ENCODE results near the gene FOXQ1. TPM values are rescaled to one million over a fixed set of nuclear protein-coding genes. Genes with fewer than 3 reads are reported as not detected.

FOXQ1 gene
- total and polyA plus RNA-seq, 2 of the 13 experiments (the other 11 are each of a cell fraction or from before 2014, with no cell fraction given): 35.2 to 39.8 TPM

GRCh38 chr6:1263039-1263849 lies 48.7 kb upstream of the FOXQ1 start (continued):
- TF ChIP-seq ZSCAN31 (CRISPR knock-in tag; IDR thresholded peaks at IDR 0.05; ENCODE audit: low read depth): 0 out of 2 replicates have a peak, but pooled peaks have one; percentile 12
- TF ChIP-seq FOXP4 (CRISPR knock-in tag; IDR thresholded peaks at IDR 0.05): peak; percentile 35; the same call in 1 of the 2 replicates
- no peak; the same call in 1 of the 2 replicates for TF ChIP-seq NR1H2 (CRISPR knock-in tag; IDR thresholded peaks at IDR 0.05; ENCODE audit: borderline replicate concordance, low read depth)
- peak; percentile 59; the same call in 1 of the 2 replicates for TF ChIP-seq MYPOP (CRISPR knock-in tag; IDR thresholded peaks at IDR 0.05)
- no peak for TF ChIP-seq NR2F2 (IDR thresholded peaks at IDR 0.05; ENCODE audit: borderline replicate concordance, low read depth)
- TF ChIP-seq HNRNPK (IDR thresholded peaks at IDR 0.05; ENCODE audit: low read depth, low read length, poor library complexity, severe bottlenecking): no peak
- TF ChIP-seq NONO (IDR thresholded peaks at IDR 0.05): no peak
- peak; percentile 44; the same call in 1 of the 2 replicates for TF ChIP-seq NONO (CRISPR knock-in tag; conservative IDR thresholded peaks at IDR 0.05)
- TF ChIP-seq NR2F6 (IDR thresholded peaks at IDR 0.05): peak; percentile 53
- 0 out of 2 replicates have a peak, but pooled peaks have one; percentile 57 for TF ChIP-seq NR2F6 (CRISPR knock-in tag; IDR thresholded peaks at IDR 0.05)
- TF ChIP-seq GATAD2A (CRISPR knock-in tag; IDR thresholded peaks at IDR 0.05): no peak; the same call in 1 of the 2 replicates
- TF ChIP-seq MIXL1 (CRISPR knock-in tag; IDR thresholded peaks at IDR 0.05): no peak
- peak; percentile 56; the same call in 1 of the 2 replicates for TF ChIP-seq CBX5 (CRISPR knock-in tag; IDR thresholded peaks at IDR 0.05; ENCODE audit: borderline replicate concordance)
- no peak for TF ChIP-seq ZNF513 (CRISPR knock-in tag; conservative IDR thresholded peaks at IDR 0.05)
- TF ChIP-seq ZNF101 (CRISPR knock-in tag; IDR thresholded peaks at IDR 0.05; ENCODE audit: borderline replicate concordance, low read depth): no peak
- no peak for TF ChIP-seq FOXK1 (CRISPR knock-in tag; IDR thresholded peaks at IDR 0.05; ENCODE audit: borderline replicate concordance, low read depth)
- TF ChIP-seq ZFYVE20 (CRISPR knock-in tag; IDR thresholded peaks at IDR 0.05; ENCODE audit: borderline replicate concordance, low read depth): no peak
- peak; percentile 72 for TF ChIP-seq THAP9 (CRISPR knock-in tag; IDR thresholded peaks at IDR 0.05; ENCODE audit: borderline replicate concordance)
- TF ChIP-seq ZNF275 (CRISPR knock-in tag; IDR thresholded peaks at IDR 0.05; ENCODE audit: borderline replicate concordance): no peak
- TF ChIP-seq KLF11 (CRISPR knock-in tag; IDR thresholded peaks at IDR 0.05): no peak
